Uterus (tissue), 4 donors: ENCODE results near the gene CASK. TPM values are rescaled to one million over a fixed set of nuclear protein-coding genes. Genes with fewer than 3 reads are reported as not detected.

ENCODE experiments used
- DNase-seq, 2 donors: peaks; one replicate each; pipeline ENCODE4 v3.0.0-alpha.2; 2019 to 2020
- H3K27ac ChIP-seq, 2 donors: fragments of 200-600 bp; sonication (generic); 1 replicate in 1 of 2; 2 replicates in 1 of 2; pipeline ENCODE4 v1.5.1; 2016 to 2018
- H3K27me3 ChIP-seq, 2 donors: fragments of 200-600 bp; sonication (generic); one replicate each; pipeline ENCODE4 v1.5.1; 2018 to 2019; ENCODE audit warnings: control low read depth in 1 of 2
- H3K36me3 ChIP-seq, 2 donors: fragments of 200-600 bp; sonication (generic); one replicate each; pipeline ENCODE4 v1.5.1; 2019; ENCODE audit warnings: control low read depth in 1 of 2
- H3K4me1 ChIP-seq, 2 donors: fragments of 200-600 bp; sonication (generic); one replicate each; pipeline ENCODE4 v1.5.1; 2018 to 2019; ENCODE audit warnings: control low read depth in 1 of 2
- H3K4me3 ChIP-seq, 2 donors: fragments of 200-600 bp; sonication (generic); 1 replicate in 1 of 2; 2 replicates in 1 of 2; pipeline ENCODE4 v1.5.1; 2018 to 2019; ENCODE audit warnings: mild to moderate bottlenecking in 1 of 2
- H3K9me3 ChIP-seq, 2 donors: fragments of 200-600 bp; sonication (generic); one replicate each; pipeline ENCODE4 v1.5.1; 2019; ENCODE audit warnings: control low read depth in 1 of 2
- CTCF ChIP-seq, 4 experiments: fragments of 200-600 bp in 2 of 4; fragments of 450-650 bp in 2 of 4; sonication (generic) in 2 of 4; IDR thresholded peaks; one replicate each; pipeline ENCODE4 v1.5.1; 2016 to 2019; ENCODE audit warnings: antibody characterized with exemption in 4 of 4, mild to moderate bottlenecking in 2 of 4, moderate library complexity in 1 of 4
- POLR2A ChIP-seq, 2 donors: fragments of 450-650 bp; IDR thresholded peaks; one replicate each; pipeline ENCODE4 v1.6.1; 2016; ENCODE audit warnings: antibody characterized with exemption in 2 of 2, mild to moderate bottlenecking in 1 of 2, moderate library complexity in 1 of 2
- intact Hi-C: fragments of 100-400 bp; cut with DNase I; formaldehyde crosslinking; loops from one replicate; pipeline ENCODE4 v1.15.1; 2023; ENCODE audit warnings: low total_unique reads
- total RNA-seq, 4 donors: library from RNA; depleted of rRNA in 3 of 4; stranded (reverse); fragments of >200 nt in 3 of 4; gene quantifications; one replicate each; pipeline versions ENCODE4 v1.1.0 to v1.2.4, GENCODE V29; 2014 to 2023
- donor health status: DM: yes; HTN: yes; CAD: no.

CASK gene
- total RNA-seq, 4 donors from 2014 or later: 7.9 to 76.0 (median 40.7) TPM

DNA sequence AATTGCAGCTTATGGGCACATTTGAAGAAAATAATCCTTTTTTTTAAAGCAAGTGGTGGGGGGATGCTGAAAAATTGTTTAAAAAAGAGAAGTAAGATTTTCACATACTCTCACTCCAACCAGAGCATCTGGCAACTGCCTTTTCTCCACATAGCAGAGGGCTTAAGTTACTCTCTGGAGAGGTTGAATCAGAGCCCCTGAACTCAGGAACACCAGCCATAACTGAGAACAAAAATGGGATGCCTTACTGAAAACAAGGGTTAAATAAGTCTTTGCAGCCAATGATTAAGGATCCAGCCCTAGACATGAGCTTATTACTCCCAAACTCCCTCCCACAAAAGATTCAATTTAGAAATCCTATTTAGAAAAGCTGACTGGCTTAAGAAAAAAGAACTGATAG lies 27.5 kb downstream of the CASK start:
- DNase-seq: no peak
- Histone ChIP-seq H3K4me1 (no peaks in the 10 kb centered on the region), H3K36me3 (no peaks in the 10 kb centered on the region), H3K27me3 (no peaks in the 10 kb centered on the region), H3K4me3 (no peak overlapping the region), H3K9me3 (peaks cover 0 to 7% of the 10 kb centered on the region in 2 donors), H3K27ac (no peak overlapping the region)
- TF ChIP-seq CTCF (IDR thresholded peaks at IDR 0.05) (no peak), POLR2A (IDR thresholded peaks at IDR 0.05) (no peak)
- intact Hi-C loops: no loop called here

GRCh38 chrX:41890026-41890423 lies 33.3 kb downstream of the CASK start:
- Histone ChIP-seq H3K9me3 (no peaks in the 10 kb centered on the region), H3K36me3 (no peaks in the 10 kb centered on the region), H3K4me1 (no peaks in the 10 kb centered on the region), H3K4me3 (no peak overlapping the region), H3K27ac (no peak overlapping the region), H3K27me3 (no peaks in the 10 kb centered on the region)
- intact Hi-C loops: no loop called here
- TF ChIP-seq CTCF (IDR thresholded peaks at IDR 0.05) (no peak), POLR2A (IDR thresholded peaks at IDR 0.05) (no peak)
- no peak for DNase-seq

DNA sequence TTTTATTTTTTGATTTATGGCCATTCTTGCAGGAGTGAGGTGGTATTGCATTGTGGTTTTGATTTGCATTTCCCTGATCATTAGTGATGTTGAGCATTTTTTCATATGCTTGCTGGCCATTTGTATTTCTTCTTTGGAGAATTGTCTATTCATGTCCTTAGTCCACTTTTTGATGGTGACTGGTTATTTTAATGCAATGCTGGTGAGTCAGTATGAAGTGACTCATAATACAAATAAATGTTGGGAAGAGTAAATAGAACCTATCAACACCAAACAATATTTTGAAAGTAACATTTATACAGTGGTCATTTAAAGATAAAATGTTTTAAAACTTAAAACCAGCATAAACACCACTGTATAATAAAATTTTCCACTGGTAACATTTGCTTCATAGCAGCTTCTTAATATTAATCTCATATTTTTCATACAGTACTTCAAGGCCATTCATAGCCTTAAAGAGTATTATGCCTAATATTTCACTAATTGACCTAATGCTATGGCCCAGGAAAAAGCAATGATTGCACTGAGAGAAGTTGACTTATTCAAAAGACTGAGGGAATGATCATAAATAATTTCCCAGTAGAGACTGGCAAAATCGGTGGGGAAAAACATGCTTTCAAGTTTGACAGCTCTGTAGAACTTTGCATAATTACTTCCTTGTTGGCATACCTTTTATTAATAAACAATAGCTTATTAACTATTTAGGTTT lies 33.9 kb downstream of the CASK start:
- Histone ChIP-seq H3K4me3 (no peak overlapping the region), H3K9me3 (no peaks in the 10 kb centered on the region), H3K27ac (no peak overlapping the region), H3K27me3 (no peaks in the 10 kb centered on the region), H3K4me1 (no peaks in the 10 kb centered on the region), H3K36me3 (no peaks in the 10 kb centered on the region)
- TF ChIP-seq CTCF (IDR thresholded peaks at IDR 0.05): no peak
- intact Hi-C loops: no loop called here
- no peak for DNase-seq

GRCh38 chrX:41887691-41888090 lies 35.7 kb downstream of the CASK start:
- Histone ChIP-seq H3K9me3 (no peaks in the 10 kb centered on the region), H3K36me3 (no peaks in the 10 kb centered on the region), H3K4me3 (no peak overlapping the region), H3K4me1 (no peaks in the 10 kb centered on the region), H3K27me3 (no peaks in the 10 kb centered on the region), H3K27ac (no peak overlapping the region)
- DNase-seq: no peak
- TF ChIP-seq CTCF (IDR thresholded peaks at IDR 0.05) (no peak), POLR2A (IDR thresholded peaks at IDR 0.05) (no peak)
- intact Hi-C loops: no loop called here

DNA sequence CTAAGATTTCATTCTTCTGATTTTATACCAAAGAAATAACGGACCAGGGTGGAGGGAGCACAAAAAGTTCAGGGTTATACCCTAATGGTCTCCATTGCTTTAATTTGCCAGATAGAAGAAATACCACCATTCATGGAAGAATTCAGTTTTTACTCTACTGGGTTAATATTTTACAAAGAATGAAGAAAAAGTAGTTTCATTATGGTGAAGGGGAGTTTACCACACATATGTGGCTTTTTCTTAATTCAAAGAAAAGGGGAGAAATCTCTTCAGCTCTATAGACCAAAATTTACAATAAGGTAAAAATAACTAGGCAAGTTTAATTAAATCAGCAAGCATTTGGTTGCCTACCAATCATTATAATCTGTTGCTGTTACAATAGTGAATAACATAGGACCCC lies 37.6 kb downstream of the CASK start:
- no peaks in the 10 kb centered on the region for H3K9me3 ChIP-seq
- intact Hi-C loops: no loop called here
- TF ChIP-seq POLR2A (IDR thresholded peaks at IDR 0.05) (no peak), CTCF (IDR thresholded peaks at IDR 0.05) (no peak)
- H3K4me1 ChIP-seq: no peaks in the 10 kb centered on the region
- DNase-seq: no peak
- no peaks in the 10 kb centered on the region for H3K36me3 ChIP-seq
- no peak overlapping the region for H3K27ac ChIP-seq
- H3K27me3 ChIP-seq: no peaks in the 10 kb centered on the region
- H3K4me3 ChIP-seq: no peak overlapping the region
